Osteocyte (in vitro differentiated cells): ENCODE measurements around the gene CNTN5. TPM values are rescaled to one million over a fixed set of nuclear protein-coding genes. Genes with fewer than 3 reads are reported as not detected.
"Not testable (repeated sequence)": the region's sequence is repeated elsewhere in the genome, so short reads cannot be mapped to it uniquely, and the experiment has no call there.

Experiments
- DNase-seq: peaks from one replicate; pipeline ENCODE4 v3.0.0; 2021; ENCODE audit warnings: mixed read lengths; ENCODE audit not compliant: unreplicated experiment; ENCODE audit errors: extremely low spot score
- H3K27ac Mint-ChIP-seq: one replicate; pipeline ENCODE4 v1.8.0; 2021; ENCODE audit warnings: mild to moderate bottlenecking, mixed read lengths; ENCODE audit not compliant: unreplicated experiment
- H3K27me3 Mint-ChIP-seq: one replicate; pipeline ENCODE4 v1.8.0; 2021; ENCODE audit warnings: mixed read lengths; ENCODE audit not compliant: unreplicated experiment
- H3K36me3 Mint-ChIP-seq: one replicate; pipeline ENCODE4 v1.8.0; 2021; ENCODE audit warnings: mixed read lengths; ENCODE audit not compliant: unreplicated experiment
- H3K4me1 Mint-ChIP-seq: one replicate; pipeline ENCODE4 v1.8.0; 2021; ENCODE audit warnings: mixed read lengths; ENCODE audit not compliant: unreplicated experiment
- H3K4me3 Mint-ChIP-seq: one replicate; pipeline ENCODE4 v1.8.0; 2021; ENCODE audit warnings: mild to moderate bottlenecking, moderate library complexity, mixed read lengths; ENCODE audit not compliant: unreplicated experiment
- H3K9me3 Mint-ChIP-seq: one replicate; pipeline ENCODE4 v1.8.0; 2021; ENCODE audit warnings: mixed read lengths; ENCODE audit not compliant: unreplicated experiment
- total RNA-seq: library from RNA; stranded (reverse); gene quantifications from 2 replicates; pipeline ENCODE4 v1.2.1, GENCODE V29; 2021
- TF ChIP-seq, protein P1 (sequence below): fragments of 200-600 bp; sonication (generic); IDR thresholded peaks from 2 replicates; pipeline ENCODE4 v1.5.0; 2021; ENCODE audit warnings: antibody characterized with exemption, mild to moderate bottlenecking, moderate library complexity

Gene CNTN5
- total RNA-seq, 1 donor from 2014 or later, result 0.30 TPM

DNA sequence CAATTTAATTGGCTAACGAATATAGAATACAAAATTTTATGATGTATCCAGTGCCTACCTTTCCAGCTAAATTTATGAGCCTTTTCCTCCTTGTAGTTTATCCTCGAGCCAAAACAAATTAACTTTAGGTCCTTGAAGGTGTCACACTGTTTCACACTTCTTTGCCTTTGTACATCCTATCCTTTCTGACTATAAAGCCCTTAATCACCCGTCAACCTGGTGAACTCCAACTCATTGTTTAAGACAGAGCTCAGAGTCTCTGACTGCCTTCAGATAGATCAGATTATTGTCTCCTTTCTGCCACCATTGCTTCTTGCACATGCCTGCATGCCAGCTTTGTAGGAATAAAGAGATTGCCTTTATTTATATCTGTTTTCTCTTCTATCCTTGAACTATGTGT lies 58.8 kb downstream of the CNTN5 start:
- Mint-ChIP-seq H3K9me3 (no peaks in the 10 kb centered on the region), H3K36me3 (no peaks in the 10 kb centered on the region), H3K27ac (no peak overlapping the region), H3K4me3 (no peak overlapping the region), H3K27me3 (peaks cover 8% of the 10 kb centered on the region), H3K4me1 (no peaks in the 10 kb centered on the region)
- TF ChIP-seq, protein P1, sequence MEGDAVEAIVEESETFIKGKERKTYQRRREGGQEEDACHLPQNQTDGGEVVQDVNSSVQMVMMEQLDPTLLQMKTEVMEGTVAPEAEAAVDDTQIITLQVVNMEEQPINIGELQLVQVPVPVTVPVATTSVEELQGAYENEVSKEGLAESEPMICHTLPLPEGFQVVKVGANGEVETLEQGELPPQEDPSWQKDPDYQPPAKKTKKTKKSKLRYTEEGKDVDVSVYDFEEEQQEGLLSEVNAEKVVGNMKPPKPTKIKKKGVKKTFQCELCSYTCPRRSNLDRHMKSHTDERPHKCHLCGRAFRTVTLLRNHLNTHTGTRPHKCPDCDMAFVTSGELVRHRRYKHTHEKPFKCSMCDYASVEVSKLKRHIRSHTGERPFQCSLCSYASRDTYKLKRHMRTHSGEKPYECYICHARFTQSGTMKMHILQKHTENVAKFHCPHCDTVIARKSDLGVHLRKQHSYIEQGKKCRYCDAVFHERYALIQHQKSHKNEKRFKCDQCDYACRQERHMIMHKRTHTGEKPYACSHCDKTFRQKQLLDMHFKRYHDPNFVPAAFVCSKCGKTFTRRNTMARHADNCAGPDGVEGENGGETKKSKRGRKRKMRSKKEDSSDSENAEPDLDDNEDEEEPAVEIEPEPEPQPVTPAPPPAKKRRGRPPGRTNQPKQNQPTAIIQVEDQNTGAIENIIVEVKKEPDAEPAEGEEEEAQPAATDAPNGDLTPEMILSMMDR, result no peak
- no peak for DNase-seq

DNA sequence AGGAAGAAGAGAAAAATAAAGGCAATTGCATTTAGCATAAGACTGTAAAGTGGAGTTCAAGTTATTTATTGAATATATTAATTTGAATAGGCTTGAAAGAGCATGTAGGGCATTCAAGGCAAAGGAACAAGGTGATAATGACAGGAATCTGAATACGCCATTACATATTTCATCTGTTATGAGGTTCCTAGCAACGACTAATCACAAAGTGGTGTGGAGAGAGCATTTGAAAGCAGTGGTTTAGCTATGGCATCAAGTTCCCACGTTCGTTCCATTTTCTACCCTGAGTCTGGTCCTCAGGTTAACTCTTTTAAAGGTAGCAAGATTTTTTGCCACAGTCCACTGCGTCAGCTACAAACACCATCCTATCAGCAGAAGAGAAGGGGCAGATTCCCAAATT lies 59.4 kb downstream of the CNTN5 start:
- no peaks in the 10 kb centered on the region for H3K36me3 Mint-ChIP-seq
- H3K27ac Mint-ChIP-seq, result no peak overlapping the region
- TF ChIP-seq, protein P1, result no peak
- H3K9me3 Mint-ChIP-seq, result no peaks in the 10 kb centered on the region
- H3K27me3 Mint-ChIP-seq, result peaks cover 8% of the 10 kb centered on the region
- no peak overlapping the region for H3K4me3 Mint-ChIP-seq
- H3K4me1 Mint-ChIP-seq, result no peaks in the 10 kb centered on the region
- DNase-seq, result no peak

GRCh38 chr11:99098258-99098657 lies 77.5 kb downstream of the CNTN5 start:
- Mint-ChIP-seq H3K36me3 (no peaks in the 10 kb centered on the region), H3K4me1 (no peaks in the 10 kb centered on the region), H3K4me3 (no peak overlapping the region), H3K9me3 (no peaks in the 10 kb centered on the region), H3K27me3 (no peaks in the 10 kb centered on the region), H3K27ac (no peak overlapping the region)
- TF ChIP-seq, protein P1, result no peak
- DNase-seq, result no peak

- H3K27ac Mint-ChIP-seq, result no peak overlapping the region
- H3K4me1 Mint-ChIP-seq, result no peaks in the 10 kb centered on the region
- no peaks in the 10 kb centered on the region for H3K36me3 Mint-ChIP-seq
- DNase-seq, result no peak
- peaks cover 4% of the 10 kb centered on the region for H3K9me3 Mint-ChIP-seq
- TF ChIP-seq, protein P1, result no peak
- H3K27me3 Mint-ChIP-seq, result no peaks in the 10 kb centered on the region
- H3K4me3 Mint-ChIP-seq, result no peak overlapping the region
Observed at GRCh38 chr11:99098751-99099150, 78.0 kb downstream of the CNTN5 start.

GRCh38 chr11:99117603-99118002 lies 96.9 kb downstream of the CNTN5 start:
- TF ChIP-seq, protein P1, result no peak

GRCh38 chr11:99133862-99134261 lies 113.1 kb downstream of the CNTN5 start:
- H3K4me1 Mint-ChIP-seq, result not testable (repeated sequence)

More at GRCh38 chr11:99117603-99118002, 96.9 kb downstream of the CNTN5 start:
- no peak for DNase-seq
- Mint-ChIP-seq H3K27me3 (no peaks in the 10 kb centered on the region), H3K9me3 (peaks cover 7% of the 10 kb centered on the region), H3K27ac (no peak overlapping the region), H3K4me1 (no peaks in the 10 kb centered on the region), H3K4me3 (no peak overlapping the region), H3K36me3 (no peaks in the 10 kb centered on the region)

More at GRCh38 chr11:99133862-99134261, 113.1 kb downstream of the CNTN5 start:
- not testable (repeated sequence) for H3K36me3 Mint-ChIP-seq, H3K27me3 Mint-ChIP-seq, H3K27ac Mint-ChIP-seq, DNase-seq, H3K4me3 Mint-ChIP-seq
- H3K9me3 Mint-ChIP-seq, result peaks cover 18% of the 10 kb centered on the region
